DMS114 treated with DMSO at 0.1 percent for 48 hours (cell line): ENCODE results near the gene ISM1.

Experiments used
- DNase-seq: peaks from one replicate; lab custom pipeline; 2025; ENCODE audit not compliant: unreplicated experiment; lab: John Stamatoyannopoulos, UW

The ISM1 gene

GRCh38 chr20:13340088-13340487 is 119.0 kb downstream of the ISM1 start:
- DNase-seq, result no peak

DNA sequence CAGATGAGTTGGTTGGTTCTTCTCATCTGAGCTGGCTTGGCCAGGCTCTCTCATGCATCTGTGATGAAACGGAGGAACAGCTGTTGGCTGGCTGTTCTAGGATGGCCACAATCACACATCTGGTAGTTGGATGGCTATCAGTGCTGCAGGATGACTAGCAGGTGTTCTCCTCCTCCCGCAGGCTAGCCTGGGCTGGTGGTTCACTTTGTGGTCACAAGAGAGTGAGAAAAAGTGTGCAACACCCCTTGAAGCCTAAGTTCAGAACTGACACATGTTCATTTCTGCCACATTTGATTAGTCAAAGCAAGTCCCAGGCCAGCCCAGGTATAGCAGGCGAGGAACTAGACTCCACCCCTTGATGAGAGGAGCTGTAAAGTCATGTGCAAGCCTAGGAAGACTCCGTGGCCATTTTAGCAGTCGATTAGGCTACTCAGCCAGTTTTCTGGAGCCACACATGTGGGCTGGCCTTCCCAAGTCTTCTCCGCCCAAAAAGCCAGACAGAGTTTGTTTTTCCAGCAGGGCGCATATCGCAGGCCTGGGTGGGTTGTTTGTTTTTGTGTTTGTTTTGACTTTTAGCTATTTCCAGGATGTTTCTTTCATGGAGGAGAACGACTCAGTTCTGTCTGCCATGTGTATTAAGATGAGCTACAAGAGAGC is 120.8 kb downstream of the ISM1 start:
- DNase-seq, result no peak

DNA sequence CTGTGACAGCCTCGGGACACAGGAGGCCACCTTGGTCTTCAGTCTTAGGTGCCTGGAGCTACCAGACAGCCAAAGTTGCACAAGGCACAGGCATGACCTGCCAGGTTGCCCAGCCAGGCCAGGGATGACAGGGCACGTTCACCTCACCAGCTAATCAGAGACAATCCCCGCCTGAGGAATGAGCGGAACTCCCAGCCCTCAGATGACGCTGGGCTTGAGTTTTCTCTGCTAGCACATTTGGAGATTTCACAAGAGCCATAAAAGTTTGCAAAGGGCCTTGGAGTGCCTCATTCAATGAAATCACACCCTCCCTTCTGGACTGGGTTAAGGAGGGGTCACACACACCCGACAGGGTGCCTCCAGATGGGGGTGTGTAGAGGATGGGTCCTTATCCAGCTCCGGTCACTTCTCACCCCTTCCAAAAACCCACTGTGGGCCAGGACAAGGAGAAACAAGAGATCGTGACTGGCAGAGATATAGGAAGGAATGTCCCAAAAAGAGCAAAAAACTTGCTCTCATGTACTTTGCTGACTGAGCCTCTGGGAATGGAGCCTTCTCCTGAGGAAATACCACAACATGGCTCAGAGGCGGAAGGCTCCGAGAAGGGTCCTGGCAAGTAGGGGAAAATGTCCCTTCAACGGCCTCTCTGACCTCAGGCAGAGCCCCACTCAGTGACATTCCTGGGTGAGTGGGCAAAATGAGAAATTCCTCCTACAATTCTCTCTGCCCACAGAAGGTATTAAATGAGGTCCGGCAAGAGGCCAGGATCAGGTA is 121.6 kb downstream of the ISM1 start:
- DNase-seq, result no peak

DNA sequence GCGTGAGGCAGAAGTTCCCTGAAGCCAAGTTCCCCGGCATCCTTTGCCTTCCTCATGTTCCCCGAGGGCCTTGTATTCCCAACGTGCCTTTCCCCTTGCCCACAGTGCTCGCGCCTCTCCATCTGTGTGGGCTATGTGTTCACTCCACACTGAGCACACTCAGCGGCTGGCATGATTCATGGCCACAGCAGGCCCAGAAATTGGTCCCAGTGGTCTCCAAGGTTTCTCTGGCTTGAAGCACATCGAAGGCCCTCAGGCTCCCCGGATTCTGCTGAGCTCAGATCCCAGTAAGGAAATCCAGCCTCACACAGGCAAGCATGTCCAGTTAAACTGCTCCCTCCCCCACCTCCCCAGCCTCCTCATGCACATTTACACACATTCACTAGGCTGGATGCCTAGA is 123.6 kb downstream of the ISM1 start:
- DNase-seq, result no peak

DNA sequence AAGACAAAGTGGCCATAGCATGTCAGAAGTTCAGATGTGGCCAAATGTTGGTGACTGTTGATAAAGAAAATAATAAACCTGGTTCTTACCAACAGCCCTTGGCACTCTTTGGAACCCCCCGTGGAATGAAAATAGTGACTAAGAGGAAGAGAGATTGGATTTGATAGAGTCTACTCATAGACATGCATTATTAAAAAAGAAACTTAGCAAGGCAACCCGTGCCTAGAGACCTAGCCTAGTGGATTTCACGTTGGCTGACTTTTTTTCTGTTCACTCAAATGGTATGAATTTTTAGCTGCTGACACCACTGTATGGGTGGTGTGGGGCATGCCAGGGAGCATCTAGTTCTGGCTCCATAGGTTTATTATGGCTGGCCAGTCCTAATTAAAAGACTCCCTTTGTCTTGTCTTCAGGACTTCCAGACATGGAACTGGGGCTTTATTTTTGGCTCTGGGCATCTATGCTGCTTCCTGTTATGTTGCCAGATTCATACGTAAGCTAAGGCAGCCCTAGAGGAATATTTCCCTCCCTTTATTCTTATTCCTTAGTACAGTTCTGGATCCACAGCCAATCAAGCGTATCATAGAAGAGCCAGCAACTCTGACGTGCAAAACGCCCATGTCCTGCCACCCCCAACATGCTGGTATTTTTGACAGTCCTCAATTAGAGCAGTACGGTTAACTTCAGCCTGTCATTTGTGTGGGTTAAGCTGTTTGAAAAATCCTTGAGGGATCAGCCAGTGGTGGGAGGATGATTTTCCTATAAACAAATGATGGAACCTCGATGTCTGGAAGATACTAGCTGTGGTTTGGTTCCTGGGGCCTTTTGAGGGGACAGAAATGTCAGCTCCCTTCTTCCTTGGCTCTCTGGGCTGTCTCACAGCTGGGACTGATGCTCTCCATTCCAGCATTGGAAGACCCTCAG is 127.5 kb downstream of the ISM1 start:
- DNase-seq, result no peak

DNA sequence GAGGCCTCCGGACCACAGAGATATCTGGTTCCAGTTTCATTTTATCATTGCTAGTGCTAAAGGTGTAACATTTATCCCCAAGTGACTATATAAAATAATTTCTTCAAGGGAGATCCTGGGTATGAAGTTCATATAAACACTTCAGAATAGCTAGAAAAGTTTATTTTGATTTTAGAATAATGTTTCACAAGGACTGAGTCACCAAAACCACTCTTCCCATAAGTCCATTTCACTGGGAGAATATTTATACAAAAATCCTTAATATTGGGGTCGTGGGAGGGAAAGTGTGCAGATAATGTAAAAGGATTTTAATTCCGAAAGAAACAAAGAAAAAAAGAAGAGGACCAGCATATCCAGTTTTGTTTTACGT is 128.1 kb downstream of the ISM1 start:
- DNase-seq, result no peak
